GM21529 (cell line): ENCODE results near the gene LAMA2.
A peak's percentile ranks its signal among the peaks of the same experiment; 100 is the strongest.

Experiments
- ATAC-seq: cut with Tn5 transposase; IDR thresholded peaks from one replicate; pipeline ENCODE4 v1.9.1; 2021; ENCODE audit not compliant: unreplicated experiment

Gene LAMA2

GRCh38 chr6:129416337-129416990, 533.5 kb downstream of the LAMA2 start:
- ATAC-seq: no peak

GRCh38 chr6:129417416-129418086, 534.6 kb downstream of the LAMA2 start:
- ATAC-seq: no peak

GRCh38 chr6:129419324-129419723, 536.4 kb downstream of the LAMA2 start:
- no peak for ATAC-seq

- ATAC-seq: no peak
These were observed 543.4 kb downstream of the LAMA2 start for GRCh38 chr6:129426343-129426742.

GRCh38 chr6:129429956-129430355, 547.0 kb downstream of the LAMA2 start:
- ATAC-seq: no peak

- no peak for ATAC-seq
These were observed 549.8 kb downstream of the LAMA2 start for GRCh38 chr6:129432738-129433137.

GRCh38 chr6:129434091-129434490, 551.2 kb downstream of the LAMA2 start:
- no peak for ATAC-seq

GRCh38 chr6:129440691-129441090, 557.8 kb downstream of the LAMA2 start:
- ATAC-seq: no peak

GRCh38 chr6:129444683-129445082, 561.7 kb downstream of the LAMA2 start:
- no peak for ATAC-seq

- ATAC-seq: no peak
These were observed 563.6 kb downstream of the LAMA2 start for GRCh38 chr6:129446272-129447197.

- no peak for ATAC-seq
These were observed 564.2 kb downstream of the LAMA2 start for GRCh38 chr6:129447198-129447565.

GRCh38 chr6:129448965-129449364, 566.0 kb downstream of the LAMA2 start:
- ATAC-seq: peak; percentile 100

GRCh38 chr6:129451187-129451586, 568.2 kb downstream of the LAMA2 start:
- no peak for ATAC-seq

GRCh38 chr6:129453073-129453472, 570.1 kb downstream of the LAMA2 start:
- ATAC-seq: no peak

GRCh38 chr6:129454488-129454887, 571.5 kb downstream of the LAMA2 start:
- ATAC-seq: no peak

- ATAC-seq: no peak
These were observed 572.3 kb downstream of the LAMA2 start for GRCh38 chr6:129455126-129455769.

- ATAC-seq: no peak
These were observed 577.3 kb downstream of the LAMA2 start for GRCh38 chr6:129460221-129460620.

GRCh38 chr6:129469070-129469662, 586.2 kb downstream of the LAMA2 start:
- no peak for ATAC-seq

- ATAC-seq: no peak
These were observed 589.3 kb downstream of the LAMA2 start for GRCh38 chr6:129472239-129472638.

- ATAC-seq: no peak
These were observed 590.6 kb downstream of the LAMA2 start for GRCh38 chr6:129473546-129473945.
